Colon (tissue), 2 donors: ENCODE data around the gene GPANK1.
"Not testable (repeated sequence)": the region's sequence is repeated elsewhere in the genome, so short reads cannot be mapped to it uniquely, and the experiment has no call there.

Experiments used
- FAIRE-seq: peaks from 2 replicates; lab custom pipeline; 2012; peaks lifted over from hg19 to GRCh38; lab: Jason Lieb, UNC
- donor health status: control.
- donor health status: control.

GPANK1 gene

GRCh38 chr6:31664790-31665500 lies at the start of gene GPANK1:
TSS of gene GPANK1 (minus strand) at chr6:31664997. CDS start at chr6:31664478, 519 bp downstream.
- no peak for FAIRE-seq

GRCh38 chr6:31713991-31714684 lies 49.3 kb upstream of the GPANK1 start:
- no peak for FAIRE-seq

GRCh38 chr6:31713465-31713864 lies 48.7 kb upstream of the GPANK1 start:
- no peak for FAIRE-seq

DNA sequence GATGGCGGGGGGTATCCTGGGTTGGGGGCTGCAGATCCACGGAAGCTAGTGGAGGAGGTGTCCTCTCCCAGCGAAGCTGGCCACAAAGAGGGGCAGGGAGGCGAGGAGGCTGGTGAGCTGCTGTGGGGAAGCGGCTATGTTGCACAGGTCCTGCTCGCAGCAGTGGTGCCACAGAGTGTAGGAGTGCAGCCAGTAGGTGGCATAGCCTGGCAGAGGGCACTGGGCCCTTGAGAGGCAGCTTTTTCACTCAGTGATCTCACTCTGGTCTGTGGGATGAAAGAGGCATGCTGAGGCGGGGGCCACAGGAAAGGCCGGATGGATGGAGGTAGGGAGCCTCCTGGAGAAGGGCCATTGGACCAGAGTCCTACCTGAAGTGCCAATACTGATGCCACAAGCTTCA lies 47.5 kb upstream of the GPANK1 start:
- no peak for FAIRE-seq

GRCh38 chr6:31711233-31711632 lies 46.4 kb upstream of the GPANK1 start:
- FAIRE-seq = no peak

DNA sequence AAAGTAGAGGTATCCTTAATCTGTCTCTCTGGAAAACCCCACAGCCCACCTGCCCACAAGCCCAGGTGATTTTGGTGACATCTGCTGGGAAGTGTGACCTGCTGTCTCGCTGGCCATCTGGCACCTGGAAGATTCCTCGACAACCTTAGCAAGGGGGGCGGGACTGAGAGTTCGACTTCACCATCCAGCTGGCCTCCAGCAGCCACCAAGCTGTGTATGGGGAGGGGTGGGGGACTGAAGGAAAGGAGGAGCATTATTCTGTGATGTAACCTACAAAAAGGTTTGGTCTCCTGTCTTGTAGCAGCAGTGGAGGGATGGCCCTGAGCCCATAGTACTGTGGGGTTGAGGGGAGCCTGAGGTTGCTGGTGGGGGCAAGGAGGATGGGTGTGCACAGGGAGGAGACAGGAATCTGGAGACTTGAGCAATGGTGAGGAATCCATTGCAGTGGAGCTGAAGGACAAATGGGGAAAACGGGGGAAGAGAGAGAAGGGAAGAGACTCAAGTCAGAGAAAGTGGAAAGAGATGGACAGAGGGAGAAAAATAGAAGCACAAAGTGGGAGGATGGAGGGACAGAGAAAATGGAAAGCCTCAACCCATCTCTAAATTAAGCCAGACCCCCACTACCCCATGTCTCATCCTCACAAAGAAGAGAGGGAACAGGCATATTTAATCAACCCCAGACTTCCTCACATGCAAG lies 45.9 kb upstream of the GPANK1 start:
- no peak for FAIRE-seq

DNA sequence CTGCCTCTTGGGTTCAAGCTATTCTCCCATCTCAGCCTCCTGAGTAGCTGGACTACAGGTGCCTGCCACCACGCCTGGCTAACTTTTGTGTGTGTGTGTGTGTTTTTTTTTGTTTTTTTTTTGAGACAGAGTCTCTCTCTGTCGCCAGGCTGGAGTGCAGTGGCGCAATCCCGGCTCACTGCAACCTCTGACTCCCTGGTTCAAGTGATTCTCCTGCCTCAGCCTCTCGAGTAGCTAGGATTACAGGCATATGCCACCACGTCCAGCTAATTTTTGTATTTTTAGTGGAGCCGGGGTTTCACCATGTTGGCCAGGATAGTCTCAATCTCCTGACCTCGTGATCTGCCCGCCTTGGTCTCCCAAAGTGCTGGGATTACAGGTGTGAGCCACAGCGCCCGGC lies 44.4 kb upstream of the GPANK1 start:
- FAIRE-seq = not testable (repeated sequence)

DNA sequence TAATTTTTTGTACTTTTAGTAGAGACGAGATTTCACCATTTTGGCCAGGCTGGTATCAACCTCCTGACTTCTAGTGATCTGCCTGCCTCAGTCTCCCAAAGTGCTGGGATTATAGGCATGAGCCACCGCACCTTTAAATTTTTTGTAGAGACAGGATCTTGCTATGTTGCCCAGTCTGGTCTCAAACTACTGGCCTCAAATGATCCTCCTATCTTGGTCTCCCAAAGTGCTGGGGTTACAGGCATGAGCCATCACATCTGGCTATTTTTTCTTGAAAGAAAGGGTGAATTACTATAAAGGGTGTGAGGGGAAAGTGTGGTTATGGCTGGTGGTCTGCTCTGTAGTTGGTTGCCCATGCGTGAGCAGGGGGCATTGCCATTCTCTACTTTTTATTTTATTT lies 43.4 kb upstream of the GPANK1 start:
- FAIRE-seq = no peak

GRCh38 chr6:31707701-31708100 lies 42.9 kb upstream of the GPANK1 start:
- FAIRE-seq = no peak

GRCh38 chr6:31706599-31706998 lies 41.8 kb upstream of the GPANK1 start, which contains the start of gene LY6G6F:
TSS of gene LY6G6F (plus strand) at chr6:31706866. CDS start at chr6:31706907, 41 bp downstream.
- no peak for FAIRE-seq

GRCh38 chr6:31705931-31706330 lies 41.1 kb upstream of the GPANK1 start:
- no peak for FAIRE-seq

DNA sequence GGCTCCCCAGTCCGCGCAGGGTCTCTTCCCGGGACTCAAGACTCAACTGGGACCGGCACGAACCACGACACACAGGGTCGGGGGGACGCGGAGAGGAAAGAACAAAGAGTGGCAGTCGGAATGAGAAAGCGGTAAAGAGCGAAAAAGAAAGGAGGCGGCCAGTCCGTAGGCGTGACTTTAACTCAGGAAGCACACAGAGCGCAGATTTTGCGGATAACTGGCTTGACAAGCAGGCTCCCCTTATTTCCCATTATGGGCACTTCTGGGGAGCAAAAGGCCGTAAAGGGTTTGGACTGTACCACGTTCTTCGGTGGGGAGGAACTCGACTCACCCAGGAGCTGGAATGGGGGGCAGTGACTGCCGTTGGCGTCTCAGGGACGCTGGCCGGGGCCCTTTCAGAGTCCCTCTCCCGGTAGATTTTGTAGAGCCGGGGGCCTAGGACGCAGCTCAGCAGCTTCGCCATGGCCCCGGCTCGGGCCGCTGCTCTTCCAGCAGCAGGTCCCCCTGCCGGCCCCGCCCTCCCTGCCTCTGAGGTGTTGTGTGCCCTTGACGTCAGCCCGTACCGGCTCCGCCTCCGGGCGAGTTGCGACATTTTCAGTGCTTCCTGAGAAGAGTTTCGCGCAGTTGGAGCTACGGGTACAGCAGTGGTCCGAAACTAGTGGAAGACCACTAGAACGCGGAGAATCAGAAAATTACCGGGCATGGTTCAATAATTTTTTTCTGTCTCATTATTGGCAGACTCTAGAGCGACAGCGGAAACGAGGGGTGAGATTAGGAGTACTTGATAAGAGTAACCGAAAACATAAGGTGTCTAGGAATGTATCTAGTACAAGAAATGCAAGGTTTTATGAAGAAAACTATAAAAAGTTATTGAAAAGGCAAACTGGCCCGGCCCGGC lies 38.3 kb upstream of the GPANK1 start, which contains the start of gene ABHD16A:
TSS of gene ABHD16A (minus strand) at position 506 of the 898 bp plus-strand sequence. CDS start at position 463, 43 bp downstream.
- FAIRE-seq = no peak

DNA sequence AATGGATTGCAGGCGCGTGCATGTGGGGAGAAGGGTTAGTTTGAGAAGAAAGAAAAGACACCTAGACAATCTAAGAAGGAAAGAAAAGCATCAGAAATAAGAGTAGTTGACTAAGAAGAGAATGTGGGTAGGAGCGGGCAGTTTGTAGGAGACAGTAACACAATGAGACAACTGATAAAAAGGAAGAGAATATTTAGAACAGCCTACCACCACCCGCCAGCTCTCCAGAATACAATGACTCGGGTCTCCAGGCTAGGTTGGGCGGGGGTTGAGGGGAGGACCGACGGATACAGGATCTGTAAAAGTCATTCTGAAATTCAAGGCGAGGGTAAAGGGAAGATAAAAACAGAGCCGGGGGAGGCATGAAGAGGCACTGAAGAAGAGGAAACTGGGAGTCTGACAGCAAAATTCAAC lies 37.6 kb upstream of the GPANK1 start:
- no peak for FAIRE-seq

DNA sequence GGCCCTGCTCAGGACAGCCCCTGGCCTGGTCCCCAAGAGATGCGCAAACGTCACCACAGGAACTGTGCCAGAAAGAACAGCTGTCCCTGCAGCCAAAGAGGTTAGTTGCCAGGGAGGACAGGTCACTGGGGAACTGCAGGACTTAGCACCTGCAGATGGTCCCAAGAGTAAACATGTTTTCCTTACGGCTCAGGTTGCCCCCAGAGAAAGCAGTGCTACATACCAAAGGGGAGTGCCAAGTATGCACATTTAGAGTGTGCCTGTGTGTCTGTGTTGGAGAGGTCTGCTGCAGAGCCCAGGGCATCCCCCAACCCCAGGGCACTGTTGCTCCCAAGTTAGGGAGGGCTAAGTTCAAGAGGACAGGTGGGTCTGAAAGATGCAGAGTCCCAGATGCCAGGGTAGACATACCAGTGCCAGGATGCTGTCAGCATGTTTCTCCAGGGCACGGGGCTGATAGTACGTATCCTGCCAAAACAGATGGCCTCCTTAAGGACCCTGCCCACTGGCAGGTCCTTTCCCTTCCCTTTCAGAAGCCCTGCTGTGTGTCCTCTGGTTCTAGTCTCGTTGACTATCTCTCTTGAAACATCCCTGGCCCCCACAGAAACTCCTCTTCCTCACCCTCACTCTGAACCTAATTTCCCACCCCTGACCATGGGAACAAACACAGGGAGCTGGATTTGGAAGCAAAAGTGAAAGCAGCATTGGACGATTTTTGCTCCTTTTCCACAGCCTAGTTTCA lies 37.0 kb upstream of the GPANK1 start:
- no peak for FAIRE-seq

GRCh38 chr6:31700740-31701401 lies 36.1 kb upstream of the GPANK1 start:
- no peak for FAIRE-seq

DNA sequence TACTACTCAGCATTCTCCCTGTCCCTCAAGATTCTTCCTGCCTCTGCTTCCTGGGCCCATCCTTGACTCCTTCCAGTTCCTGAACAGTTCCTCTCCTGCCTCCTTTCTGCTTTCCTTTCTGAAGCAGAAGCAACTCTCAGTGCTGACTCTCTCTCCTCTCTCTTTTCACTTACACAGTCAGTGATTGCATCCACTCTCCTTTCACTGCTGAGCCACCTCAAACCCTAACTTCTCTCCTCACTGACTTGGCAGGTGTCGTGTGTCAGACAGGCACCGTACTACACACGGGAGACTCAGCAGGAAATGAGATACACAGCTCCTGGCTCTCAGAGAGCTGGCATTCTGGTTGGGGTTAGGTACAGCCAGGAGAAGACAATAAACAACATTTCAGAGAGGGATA lies 32.8 kb upstream of the GPANK1 start:
- no peak for FAIRE-seq

- FAIRE-seq = no peak
These were observed 28.7 kb upstream of the GPANK1 start for GRCh38 chr6:31693535-31693934.

DNA sequence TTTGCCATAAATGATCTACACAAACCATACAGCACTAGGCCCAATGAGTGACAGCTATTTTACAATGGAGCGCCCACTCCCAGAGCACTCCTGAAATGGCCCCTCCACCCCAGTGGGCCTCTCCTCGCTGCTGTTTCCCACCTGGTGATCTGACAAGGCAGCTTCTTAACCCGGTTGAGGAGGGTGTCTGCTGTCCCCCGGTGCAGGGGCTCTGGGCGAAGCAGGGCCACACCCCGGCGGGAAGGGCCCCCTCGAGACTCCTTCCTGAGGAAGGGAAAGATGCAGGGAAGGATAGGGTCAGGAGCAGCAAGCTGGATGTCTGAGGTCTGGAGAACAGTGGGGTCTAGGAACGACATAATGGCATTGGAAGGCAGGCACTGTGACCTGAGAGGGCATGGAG lies 28.1 kb upstream of the GPANK1 start:
- FAIRE-seq = no peak

DNA sequence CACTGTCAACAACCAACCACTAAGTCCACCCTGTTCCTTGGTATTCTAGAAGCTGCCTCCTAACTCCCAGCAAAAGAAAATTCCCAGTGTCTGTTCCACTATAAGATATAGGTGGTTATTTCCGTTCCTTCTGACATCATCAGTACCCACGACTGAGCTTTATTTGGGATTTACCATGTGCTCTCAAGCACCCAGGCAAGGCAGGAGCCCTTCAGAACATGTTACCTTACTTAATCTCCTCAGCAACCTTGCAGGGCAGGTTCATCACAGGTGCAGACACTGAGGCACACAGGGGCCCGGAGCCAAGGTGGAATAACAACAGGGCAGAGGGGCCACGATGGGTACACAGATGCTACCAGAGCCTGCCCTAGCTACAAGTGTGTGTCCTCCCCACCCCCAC lies 27.6 kb upstream of the GPANK1 start:
- FAIRE-seq = no peak

GRCh38 chr6:31691564-31692108 lies 26.8 kb upstream of the GPANK1 start:
- no peak for FAIRE-seq
